Measurements from ENCODE around the gene MGRN1.

- TF ChIP-seq CTCF (IDR thresholded peaks at IDR 0.05) = no peak
- TF ChIP-seq EP300 (IDR thresholded peaks at IDR 0.05) = no peak
Observed at GRCh38 chr16:4736546-4736945, 111.9 kb downstream of the MGRN1 start.
